HG03442 (cell line): ENCODE data around the gene KCNJ10.
"Not testable (repeated sequence)": the region's sequence is repeated elsewhere in the genome, so short reads cannot be mapped to it uniquely, and the experiment has no call there.

Experiments used
- ATAC-seq: cut with Tn5 transposase; IDR thresholded peaks from one replicate; pipeline ENCODE4 v1.9.1; 2021; ENCODE audit warnings: mild to moderate bottlenecking, moderate library complexity; ENCODE audit not compliant: unreplicated experiment

KCNJ10 gene

DNA sequence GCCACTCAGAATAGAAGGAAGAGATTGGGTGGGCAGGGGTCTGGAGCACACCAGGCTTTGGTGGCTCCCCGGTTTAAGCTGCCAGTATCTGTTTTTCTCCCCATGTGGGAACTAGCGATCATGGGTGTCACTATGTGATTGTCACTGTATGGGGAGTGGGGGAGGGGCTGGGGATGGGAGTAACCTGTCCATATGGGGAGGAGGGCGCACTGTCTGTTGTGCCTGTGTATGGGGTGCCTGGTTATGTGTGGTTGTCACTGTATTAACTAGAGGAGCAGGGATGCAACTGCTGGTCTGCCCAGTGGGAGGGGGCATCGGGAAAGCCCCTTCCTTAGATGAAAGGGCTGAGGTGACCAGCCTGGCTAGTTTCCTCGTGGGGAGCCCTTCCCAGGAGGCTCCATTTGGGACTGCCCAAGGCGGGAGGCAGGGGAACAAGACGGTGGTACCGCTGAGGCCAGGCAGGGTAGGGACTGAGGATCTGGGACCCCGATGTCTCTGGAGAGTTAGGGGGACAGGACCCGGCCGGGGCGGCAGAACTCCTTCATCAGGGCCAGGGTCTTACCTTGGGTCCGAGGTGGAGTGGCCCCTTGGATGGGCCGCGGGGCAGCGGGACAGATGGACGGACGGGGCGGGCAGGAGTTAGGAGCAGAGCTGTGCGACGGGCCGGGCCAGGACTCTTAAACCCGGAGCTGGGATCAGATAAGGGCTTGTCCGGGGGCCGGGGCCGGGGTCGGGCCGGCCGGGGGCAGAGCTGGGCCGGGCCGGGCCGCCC is at the start of gene KCNJ10:
Gene KCNJ10, minus strand, starts transcription at position 701 of the 772 bp plus-strand sequence. CDS start 27,628 bp downstream, outside the sequence.
- no peak for ATAC-seq

DNA sequence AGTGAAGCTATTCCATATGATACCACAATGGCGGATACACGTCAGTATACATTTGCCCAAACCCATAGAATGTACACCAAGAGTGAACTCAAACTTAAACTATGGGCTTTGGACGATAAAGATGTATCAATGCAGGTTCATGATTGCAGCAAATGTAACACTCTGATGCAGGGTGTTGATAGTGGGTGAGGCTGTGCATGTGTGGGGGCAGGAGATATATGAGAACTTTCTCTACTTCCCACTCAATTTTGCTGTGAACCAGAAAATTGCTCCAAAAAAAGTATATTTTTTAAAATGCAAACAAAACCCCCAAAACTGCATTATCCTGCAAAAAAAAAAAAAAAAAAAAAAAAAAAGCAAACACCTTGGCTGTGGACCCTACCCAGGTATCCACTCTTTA is 49.0 kb upstream of the KCNJ10 start:
- ATAC-seq, result no peak

DNA sequence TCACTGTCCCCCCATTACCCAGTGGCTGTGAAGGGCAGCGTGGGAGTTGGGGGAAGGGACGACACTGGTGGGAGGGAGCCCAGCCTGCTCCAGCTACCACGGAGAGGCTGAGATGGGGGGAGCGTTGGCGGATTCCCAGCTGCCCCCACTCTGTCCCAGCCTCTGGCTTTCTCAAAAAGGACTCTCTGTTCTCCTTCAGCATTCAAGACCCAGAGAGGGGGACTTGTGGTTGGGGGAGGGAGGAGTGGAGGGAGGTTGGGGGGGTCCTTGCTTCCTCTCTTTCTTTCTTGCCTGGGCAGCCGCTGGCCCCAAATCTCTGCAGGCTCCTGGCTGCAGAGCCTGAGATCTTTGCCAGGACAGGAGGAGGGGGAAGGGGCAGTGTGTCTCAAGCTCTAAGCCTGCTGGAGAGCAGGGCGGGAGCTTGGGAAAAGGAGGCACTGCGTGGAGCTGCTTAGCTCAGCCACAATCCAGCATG is 47.8 kb upstream of the KCNJ10 start:
- no peak for ATAC-seq

DNA sequence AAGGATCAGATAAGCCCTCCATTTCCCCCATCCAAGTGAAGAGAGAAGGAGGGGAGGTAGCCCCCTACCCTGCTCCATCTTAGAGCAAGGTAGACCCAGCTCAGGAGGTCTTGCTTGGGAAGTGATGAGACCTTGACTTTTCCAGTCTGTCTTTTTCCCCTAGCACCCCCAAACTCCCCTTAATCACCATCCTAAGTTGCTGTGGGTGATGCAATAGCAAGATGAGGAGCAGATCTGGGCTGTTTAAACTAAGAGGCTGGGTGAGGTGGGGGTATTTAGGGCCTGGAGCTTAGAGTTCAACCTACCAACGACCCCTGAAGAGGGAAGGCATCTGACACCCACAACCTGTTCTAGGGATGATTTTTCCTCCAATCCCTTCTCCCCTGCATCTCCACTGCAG is 47.3 kb upstream of the KCNJ10 start:
- no peak for ATAC-seq

DNA sequence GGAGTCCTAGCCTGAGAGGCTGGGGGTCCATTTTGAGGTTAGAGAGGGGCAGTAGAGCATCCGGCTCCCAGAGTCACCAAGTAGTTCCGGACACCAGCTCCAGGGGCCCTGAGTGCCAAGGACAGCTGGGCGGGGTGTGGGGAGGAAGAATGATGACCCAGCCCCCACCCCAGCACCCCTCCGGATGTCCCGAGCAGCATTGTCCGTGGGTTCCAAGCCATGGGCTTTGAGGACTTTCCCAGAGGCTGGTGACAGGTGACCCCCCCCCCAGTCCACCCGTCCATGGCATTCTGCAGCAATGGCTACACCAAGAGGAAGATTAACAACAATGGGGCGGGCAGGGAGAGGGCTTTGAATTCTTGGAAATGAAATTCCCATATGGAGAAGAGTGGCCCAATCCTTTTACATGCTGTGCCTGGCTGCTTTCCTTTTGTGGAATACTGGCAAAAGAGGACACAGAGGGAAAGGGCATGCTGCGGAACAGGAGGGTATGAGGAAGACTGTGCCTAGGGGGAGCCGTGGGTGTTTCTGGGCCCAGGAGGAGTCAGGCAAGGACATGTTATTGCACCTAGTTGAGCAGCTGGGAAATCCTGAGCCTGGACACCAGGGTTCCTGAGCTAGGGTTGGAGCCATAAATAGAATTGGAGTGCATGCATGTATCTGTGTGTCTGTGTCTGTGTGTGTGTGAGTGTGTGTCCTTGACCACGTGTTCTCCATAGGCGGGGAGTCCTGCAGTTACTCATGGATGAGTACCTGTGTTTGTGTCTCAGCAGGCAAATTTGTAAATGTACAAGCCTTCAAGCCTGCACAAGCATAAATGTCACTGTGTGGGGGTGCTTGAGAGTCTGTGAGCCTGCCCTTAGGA is 46.6 kb upstream of the KCNJ10 start:
- no peak for ATAC-seq

DNA sequence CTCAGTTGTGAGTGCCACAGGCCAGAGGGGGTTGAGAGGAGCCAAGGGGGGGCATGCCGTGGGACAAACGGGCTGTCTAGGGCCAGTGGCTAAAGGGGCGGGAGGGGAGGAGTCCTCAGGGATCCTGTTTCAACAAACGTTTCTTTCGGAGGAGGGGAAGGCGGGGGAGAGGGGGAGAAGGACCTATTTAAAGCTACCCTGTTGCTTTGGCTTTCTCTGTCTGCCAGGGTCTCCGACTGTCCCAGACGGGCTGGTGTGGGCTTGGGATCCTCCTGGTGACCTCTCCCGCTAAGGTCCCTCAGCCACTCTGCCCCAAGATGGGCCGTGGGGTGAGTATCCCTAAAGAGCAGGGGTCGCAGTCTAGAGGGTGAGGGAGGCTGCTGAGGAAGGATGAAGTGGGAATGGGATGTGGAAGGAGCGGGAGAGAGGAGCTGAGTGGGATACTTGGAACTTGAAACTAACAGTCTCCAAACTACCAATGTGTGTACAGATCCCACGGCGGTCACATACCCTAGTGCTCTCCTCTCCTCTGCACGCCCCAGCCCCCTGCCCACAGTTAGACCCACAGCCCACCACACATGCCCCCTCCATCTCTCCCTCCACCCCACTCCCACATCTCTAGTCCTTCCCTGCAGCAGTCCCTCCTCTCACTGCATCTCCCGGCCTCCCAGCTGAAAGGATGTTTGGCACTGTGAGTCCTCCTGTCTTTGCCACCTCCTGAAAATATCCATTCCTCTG is 45.8 kb upstream of the KCNJ10 start, which contains the start of gene ATP1A2:
Gene ATP1A2, plus strand, starts transcription at position 215 of the 738 bp plus-strand sequence. Its CDS starts 103 bp downstream, at position 318.
- no peak for ATAC-seq

DNA sequence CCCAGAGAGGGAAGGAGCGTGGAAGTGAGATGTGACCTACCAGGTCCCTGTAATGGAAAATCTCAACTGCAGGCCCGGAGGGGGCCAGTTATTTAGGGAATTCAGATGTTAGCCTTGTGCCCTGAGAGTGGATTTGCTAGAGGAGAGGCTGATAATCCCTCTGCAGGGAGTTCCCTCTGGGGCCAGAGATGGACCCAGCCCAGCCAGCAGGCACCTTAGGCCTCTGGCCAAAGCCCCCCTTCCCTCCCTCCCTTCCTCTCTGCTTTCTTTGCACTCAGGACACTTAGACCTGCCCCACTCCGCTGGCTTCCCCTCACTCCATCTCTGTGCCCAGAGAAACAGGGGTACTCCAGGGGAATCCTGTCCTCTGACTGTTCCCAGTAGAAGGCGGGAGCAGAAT is 44.1 kb upstream of the KCNJ10 start:
- no peak for ATAC-seq

DNA sequence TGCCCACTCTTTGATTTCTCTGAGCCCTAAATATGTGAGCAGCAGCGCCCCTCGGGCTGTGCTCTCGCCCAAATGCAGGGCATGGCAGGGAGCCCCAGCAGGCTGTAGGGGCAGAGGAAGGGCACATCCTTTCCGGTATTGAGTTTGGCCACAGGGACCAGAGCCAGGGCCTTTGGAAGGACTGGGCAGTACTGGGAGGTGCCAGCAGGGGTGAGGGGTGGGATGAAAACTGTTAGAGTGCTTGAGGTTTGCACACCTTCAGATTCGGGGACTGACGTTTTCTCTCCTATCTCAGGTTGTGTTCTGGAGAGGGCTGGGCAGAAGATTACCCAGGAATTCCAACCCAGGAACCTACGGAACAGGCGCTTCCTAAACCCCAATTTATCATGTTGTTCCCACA is 43.4 kb upstream of the KCNJ10 start:
- no peak for ATAC-seq

DNA sequence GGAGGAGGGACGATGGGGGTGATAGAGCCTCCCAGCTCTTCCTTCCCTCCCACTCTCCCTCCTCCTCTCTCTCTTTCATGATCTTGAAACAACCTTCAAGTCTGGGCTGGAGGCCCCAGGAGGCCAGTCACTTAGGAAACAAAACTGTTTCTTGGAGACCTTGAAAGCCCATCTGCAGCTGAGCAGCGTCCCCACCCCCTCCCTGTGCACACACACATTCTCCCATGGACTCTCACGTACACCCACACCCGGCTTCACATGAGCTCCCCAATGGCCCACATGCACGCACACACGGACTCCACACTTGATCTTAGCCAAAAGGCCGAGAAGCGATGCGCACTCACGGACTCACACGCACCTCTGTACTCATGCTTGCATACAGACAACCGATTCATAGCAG is 42.4 kb upstream of the KCNJ10 start:
- ATAC-seq, result no peak

DNA sequence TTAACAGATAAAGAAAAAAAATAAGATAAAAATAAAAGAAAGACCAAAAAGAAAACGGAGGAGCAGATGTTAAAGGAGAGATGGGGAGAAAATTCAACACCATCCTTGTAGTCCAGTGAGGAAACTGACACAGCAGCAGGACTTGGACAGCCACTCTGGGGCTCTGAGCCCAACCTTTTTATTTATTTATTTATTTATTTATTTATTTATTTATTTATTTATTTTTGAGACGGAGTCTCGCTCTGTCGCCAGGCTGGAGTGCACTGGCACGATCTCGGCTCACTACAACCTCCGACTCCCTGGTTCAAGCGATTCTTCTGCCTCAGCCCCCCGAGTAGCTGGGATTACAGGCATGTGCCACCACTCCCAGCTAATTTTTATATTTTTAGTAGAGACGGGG is 41.5 kb upstream of the KCNJ10 start:
- not testable (repeated sequence) for ATAC-seq

DNA sequence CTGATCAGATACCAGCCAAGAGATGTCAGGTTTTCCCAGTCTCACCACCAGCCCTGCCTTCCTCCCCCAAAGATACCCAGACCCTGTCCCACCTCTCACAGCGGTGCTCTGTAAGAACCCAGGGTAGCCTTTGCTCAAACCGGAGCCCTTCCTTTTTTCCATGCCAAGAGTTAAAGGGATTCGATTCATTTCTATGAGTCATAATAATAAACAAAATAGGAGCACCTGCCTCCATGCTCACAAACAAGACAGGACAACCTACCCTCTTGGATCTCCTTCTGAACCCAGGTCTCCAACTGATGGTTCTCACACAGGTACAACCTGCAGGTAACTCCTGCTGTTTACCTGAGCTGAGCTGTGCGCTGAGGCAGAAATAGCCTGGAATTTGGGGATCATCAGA is 39.7 kb upstream of the KCNJ10 start:
- no peak for ATAC-seq

DNA sequence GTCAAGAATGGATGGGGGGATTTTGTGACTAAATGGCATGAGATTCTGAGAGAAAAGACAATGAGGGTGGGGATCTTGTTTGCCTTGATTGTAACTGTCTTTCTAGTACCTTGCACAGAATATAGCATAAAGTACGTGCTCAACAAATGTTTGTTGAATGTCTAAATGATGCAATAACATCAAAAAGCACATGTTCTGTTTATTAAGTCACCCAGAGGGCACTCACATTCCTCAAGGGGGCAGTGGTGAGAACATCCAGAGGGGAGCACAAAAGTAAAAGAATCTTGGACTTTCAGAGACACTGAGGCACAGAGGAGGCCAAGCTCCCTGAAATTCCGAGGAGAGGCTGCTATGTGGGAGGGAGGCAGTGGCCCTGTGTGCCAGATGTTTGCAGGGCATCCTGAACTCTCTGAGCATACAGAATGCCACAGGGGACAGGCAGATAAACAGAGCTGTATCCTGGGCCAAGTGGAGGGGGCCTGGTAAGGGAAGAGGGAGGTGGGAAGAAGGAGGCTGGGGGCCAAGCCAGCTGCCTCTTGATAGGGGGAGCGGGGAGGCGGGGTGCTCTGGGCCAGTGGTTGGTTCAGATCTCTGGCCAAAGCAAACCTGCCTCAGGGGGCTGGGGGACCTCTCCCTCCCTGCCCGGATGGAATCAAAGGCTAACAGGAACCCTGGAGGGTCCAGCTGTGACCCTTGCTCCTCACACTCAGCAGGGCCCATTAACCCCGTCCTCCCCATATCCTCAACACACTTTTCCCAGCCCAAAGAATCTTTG is 39.1 kb upstream of the KCNJ10 start:
- no peak for ATAC-seq

DNA sequence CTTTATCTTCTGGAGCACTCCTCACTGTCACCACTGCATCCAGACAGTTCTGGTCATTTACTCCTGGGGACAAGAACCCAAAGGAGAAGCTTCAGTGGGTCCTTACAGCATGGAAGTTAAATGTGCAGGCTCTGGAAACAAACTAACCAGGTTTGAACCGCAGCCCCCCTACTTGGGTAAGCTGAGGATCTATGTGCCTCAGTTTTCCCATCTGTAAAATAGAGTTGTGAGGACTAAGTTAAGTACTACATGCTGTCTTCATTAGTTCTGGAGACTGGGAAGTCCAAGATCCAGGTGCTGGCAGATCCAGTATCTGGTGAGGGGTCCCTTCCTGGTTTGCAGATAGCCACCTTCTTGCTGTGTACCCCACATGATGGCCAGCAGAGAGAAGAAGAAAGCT is 37.6 kb upstream of the KCNJ10 start:
- ATAC-seq, result no peak

DNA sequence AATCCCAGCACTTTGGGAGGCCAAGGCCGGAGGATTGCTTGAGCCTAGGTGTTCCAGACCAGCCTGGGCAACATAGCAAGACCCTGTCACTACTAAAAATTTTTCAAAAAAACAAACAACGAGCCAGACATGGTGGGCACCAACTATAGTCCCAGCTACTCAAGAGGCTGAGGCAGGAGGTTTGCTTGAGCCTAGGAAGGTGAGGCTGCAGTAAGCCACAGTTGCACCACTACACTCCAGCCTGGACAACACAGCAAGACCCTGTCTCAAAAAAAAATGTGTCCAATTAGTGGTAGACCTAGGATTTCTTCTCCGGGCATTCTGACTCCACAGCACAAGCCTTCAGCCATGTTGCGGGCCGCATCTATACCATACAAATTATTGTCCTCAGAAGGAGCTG is 35.2 kb upstream of the KCNJ10 start:
- no peak for ATAC-seq

DNA sequence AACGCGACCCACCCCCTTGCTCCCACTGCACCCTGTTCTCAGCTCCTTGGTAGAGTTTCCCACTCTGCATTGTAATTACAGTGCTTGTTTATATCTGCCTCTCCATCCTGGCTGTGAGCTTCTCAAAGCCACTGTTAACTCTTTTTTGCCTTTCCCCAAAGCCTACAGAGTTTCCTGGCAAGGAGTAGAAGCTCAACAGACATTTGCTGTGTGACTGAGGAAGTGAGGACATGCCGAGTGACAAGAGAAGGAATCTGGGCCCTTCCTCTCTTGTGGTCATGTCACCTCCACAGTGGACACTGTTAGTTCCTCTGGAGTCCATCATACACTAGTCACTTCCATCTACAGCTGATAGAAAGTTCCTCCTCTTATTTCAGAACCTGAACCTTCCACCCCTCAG is 34.5 kb upstream of the KCNJ10 start:
- ATAC-seq, result no peak

DNA sequence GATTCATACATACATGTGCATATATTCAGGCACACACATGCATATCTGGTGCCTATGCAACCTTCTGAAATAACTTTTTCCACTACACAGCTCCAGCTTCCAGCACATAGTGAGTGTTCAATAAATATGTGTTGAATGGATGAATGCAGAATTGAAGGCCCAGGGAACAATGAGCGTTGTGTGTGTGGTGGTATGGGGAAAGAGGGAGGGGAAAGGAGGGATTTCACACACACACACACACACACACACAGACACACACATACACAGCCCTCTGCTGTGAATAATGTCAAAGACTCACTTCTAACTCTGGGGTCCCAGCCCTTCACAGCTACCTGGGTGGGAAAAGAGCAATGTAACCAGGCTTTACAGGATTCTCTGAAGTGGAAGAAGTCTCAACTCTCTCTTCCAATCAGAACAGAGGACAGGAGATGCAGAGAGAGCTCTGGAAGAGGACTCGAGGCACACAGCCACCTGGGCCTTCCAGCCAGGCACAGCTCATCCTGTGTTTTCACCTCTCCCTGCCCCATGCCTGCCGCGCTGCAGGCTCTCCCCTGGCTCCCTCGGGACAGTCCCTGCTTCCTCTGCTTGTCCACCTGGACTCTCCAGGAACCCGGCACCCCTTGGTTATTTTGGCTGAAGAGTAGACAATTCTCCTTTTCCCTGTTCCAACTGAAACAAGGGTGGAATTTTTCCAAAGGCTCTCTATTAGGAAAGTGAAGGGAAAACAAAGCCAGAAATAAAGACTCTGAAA is 33.9 kb upstream of the KCNJ10 start:
- ATAC-seq, result no peak

DNA sequence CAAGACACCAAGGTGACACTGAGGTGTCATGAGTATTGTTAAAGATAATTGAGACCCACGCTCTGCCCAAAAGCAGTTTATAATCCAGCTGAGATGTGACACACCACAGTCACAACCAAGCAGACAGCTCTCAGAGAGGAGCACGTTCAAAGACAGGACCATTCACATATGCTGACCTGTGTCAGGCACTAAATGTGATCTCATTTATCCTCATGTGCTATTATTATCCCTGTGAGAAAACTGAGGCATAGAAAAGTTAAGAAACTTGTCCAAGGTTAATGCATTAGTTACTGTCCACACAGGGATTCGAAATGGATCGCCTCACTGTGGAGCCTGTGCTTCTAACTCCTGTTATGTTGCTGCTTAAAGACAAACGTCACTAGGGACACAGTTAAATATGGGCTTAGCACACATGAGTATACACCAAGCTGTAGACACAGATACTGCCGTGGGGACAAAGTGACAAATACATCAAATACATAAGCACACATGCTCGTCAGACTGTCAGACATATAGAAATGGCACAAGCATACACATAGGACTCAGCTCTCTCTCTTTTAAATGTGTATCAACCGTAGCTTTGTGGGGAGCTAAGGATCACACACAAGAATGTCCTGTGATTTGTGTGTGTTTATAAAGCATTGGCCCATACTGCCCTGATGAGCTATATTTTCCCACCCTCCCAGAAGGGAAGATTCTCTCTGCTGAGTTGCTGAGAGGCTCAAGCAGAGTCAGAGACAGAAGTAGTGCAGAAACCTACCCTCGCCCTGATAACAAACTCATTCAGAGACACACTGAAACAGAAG is 32.0 kb upstream of the KCNJ10 start:
- no peak for ATAC-seq

DNA sequence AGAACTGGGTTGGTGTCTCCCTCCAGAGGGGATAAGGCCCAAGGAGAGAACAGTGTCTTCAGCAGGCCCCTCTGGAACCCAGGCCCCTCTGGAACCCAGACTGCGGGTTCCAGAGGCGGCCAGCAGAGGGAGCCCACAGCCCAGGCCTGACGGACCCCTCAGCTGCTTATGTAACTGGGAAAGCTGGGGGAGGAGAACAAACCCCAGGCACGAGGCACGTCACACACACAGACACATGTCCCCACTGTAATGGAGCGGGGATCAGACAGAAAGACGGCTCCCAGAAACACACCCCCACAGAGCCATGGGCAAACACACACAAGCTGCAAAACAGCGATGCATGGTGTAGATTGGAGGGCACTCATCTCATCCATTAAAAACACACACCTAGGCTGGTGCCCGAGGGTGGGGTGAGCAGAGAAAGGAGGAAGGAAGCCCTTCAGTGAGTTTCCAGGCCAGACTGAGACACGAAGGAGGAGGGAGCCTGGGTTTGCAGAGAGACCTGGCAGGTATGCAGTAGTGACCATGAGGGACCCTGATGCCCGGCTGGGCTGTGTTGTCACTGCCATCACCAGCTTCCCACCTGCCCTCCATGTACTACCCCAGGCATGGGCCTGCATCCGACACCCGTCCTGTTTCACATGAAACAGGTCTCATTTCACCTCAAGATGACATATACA is 31.2 kb upstream of the KCNJ10 start:
- ATAC-seq, result peak; percentile 29
